Prostate gland (tissue), 2 donors: ENCODE measurements around the gene CLDN19. TPM values are rescaled to one million over a fixed set of nuclear protein-coding genes. Genes with fewer than 3 reads are reported as not detected.

Experiments
- DNase-seq: peaks from one replicate; pipeline ENCODE4 v3.0.0-alpha.2; 2019; ENCODE audit warnings: low spot score
- H3K27ac ChIP-seq, 2 donors: fragments of 200-600 bp; sonication (generic); 2 replicates each; pipeline ENCODE4 v1.5.1; 2017 to 2019
- H3K27me3 ChIP-seq: fragments of 200-600 bp; sonication (generic); replicated peaks from 2 replicates; pipeline ENCODE4 v1.5.1; 2019; ENCODE audit not compliant: insufficient read depth
- H3K36me3 ChIP-seq, 2 donors: fragments of 200-600 bp; sonication (generic); 1 replicate in 1 of 2; 2 replicates in 1 of 2; pipeline versions ENCODE4 v1.5.1 to v1.8.1; 2017 to 2019
- H3K4me1 ChIP-seq: fragments of 200-600 bp; sonication (generic); replicated peaks from 2 replicates; pipeline ENCODE4 v1.5.1; 2019
- H3K4me3 ChIP-seq, 2 donors: fragments of 200-600 bp; sonication (generic); 2 replicates each; pipeline ENCODE4 v1.5.1; 2017 to 2019
- H3K9me3 ChIP-seq: fragments of 200-600 bp; sonication (generic); 2 replicates; pipeline ENCODE4 v1.5.1; 2017
- CTCF ChIP-seq, 4 experiments: fragments of 200-600 bp in 2 of 4; fragments of 450-650 bp in 2 of 4; sonication (generic) in 2 of 4; IDR thresholded peaks; 1 replicate in 3 of 4; 2 replicates in 1 of 4; pipeline ENCODE4 v1.5.1; 2016 to 2019; ENCODE audit warnings: antibody characterized with exemption in 4 of 4, mild to moderate bottlenecking in 2 of 4, moderate library complexity in 2 of 4
- POLR2A ChIP-seq: fragments of 450-650 bp; IDR thresholded peaks from one replicate; pipeline ENCODE4 v1.6.1; 2016; ENCODE audit warnings: antibody characterized with exemption, mild to moderate bottlenecking
- POLR2AphosphoS5 ChIP-seq: sonication (generic); formaldehyde crosslinking; IDR thresholded peaks from one replicate; pipeline ENCODE4 v1.6.1; 2017; ENCODE audit warnings: antibody characterized with exemption
- WGBS: methylation state at CpG from one replicate; pipeline ENCODE4 v1.1.5; 2018; 5-methylcytosine and 5-hydroxymethylcytosine counted together
- intact Hi-C: fragments of 100-400 bp; cut with DNase I; formaldehyde crosslinking; loops from one replicate; pipeline ENCODE4 v1.14.2; 2022
- total RNA-seq, 2 donors: library from RNA; depleted of rRNA; stranded (reverse); fragments of >200 nt; gene quantifications; one replicate each; pipeline ENCODE4 v1.1.0, GENCODE V29; 2016

The CLDN19 gene
- total RNA-seq, 2 donors from 2014 or later = 1.1 to 1.5 TPM

GRCh38 chr1:42692911-42693310, 47.1 kb downstream of the CLDN19 start:
- H3K27me3 ChIP-seq = no peaks in the 10 kb centered on the region
- no peaks in the 10 kb centered on the region for H3K36me3 ChIP-seq
- H3K4me3 ChIP-seq = no peak overlapping the region
- WGBS = 57% methylated on average over 2 of the region's 2 CpGs
- intact Hi-C loops = no loop called here
- H3K27ac ChIP-seq = peak overlapping the region in 1 of 2 donors; percentile 54
- TF ChIP-seq POLR2A (no peak), CTCF (IDR thresholded peaks at IDR 0.05) (no peak), POLR2AphosphoS5 (no peak)
- H3K4me1 ChIP-seq = peaks cover 13% of the 10 kb centered on the region
- H3K9me3 ChIP-seq = no peaks in the 10 kb centered on the region
- DNase-seq = no peak

- intact Hi-C loops = no loop called here
- WGBS = 48% methylated on average over 5 of the region's 5 CpGs
- peaks cover 13% of the 10 kb centered on the region for H3K4me1 ChIP-seq
- H3K27me3 ChIP-seq = no peaks in the 10 kb centered on the region
- no peaks in the 10 kb centered on the region for H3K36me3 ChIP-seq
- DNase-seq = no peak
- H3K4me3 ChIP-seq = no peak overlapping the region
- H3K27ac ChIP-seq = peak overlapping the region in 1 of 2 donors; percentile 54
- no peak for TF ChIP-seq CTCF (IDR thresholded peaks at IDR 0.05)
- no peak for TF ChIP-seq POLR2AphosphoS5
- no peak for TF ChIP-seq POLR2A
- H3K9me3 ChIP-seq = no peaks in the 10 kb centered on the region
Measured at GRCh38 chr1:42692461-42692860, 47.6 kb downstream of the CLDN19 start.

GRCh38 chr1:42691157-42691498, 48.9 kb downstream of the CLDN19 start:
- no peak for TF ChIP-seq POLR2A
- TF ChIP-seq POLR2AphosphoS5 = no peak
- TF ChIP-seq CTCF (IDR thresholded peaks at IDR 0.05) = no peak
- Histone ChIP-seq H3K4me1 (peaks cover 13% of the 10 kb centered on the region), H3K27ac (no peak overlapping the region), H3K27me3 (no peaks in the 10 kb centered on the region), H3K4me3 (no peak overlapping the region), H3K9me3 (no peaks in the 10 kb centered on the region), H3K36me3 (no peaks in the 10 kb centered on the region)
- intact Hi-C loops = no loop called here
- no peak for DNase-seq
- WGBS = 66% methylated on average over 4 of the region's 4 CpGs

GRCh38 chr1:42690477-42691156, 49.4 kb downstream of the CLDN19 start:
- no peaks in the 10 kb centered on the region for H3K9me3 ChIP-seq
- no peak for TF ChIP-seq POLR2AphosphoS5
- TF ChIP-seq POLR2A = no peak
- peak in 1 of 4 experiments; percentile 7 for TF ChIP-seq CTCF (IDR thresholded peaks at IDR 0.05)
- H3K4me3 ChIP-seq = no peak overlapping the region
- H3K27me3 ChIP-seq = no peaks in the 10 kb centered on the region
- H3K27ac ChIP-seq = no peak overlapping the region
- no peaks in the 10 kb centered on the region for H3K36me3 ChIP-seq
- no peak for DNase-seq
- peaks cover 15% of the 10 kb centered on the region for H3K4me1 ChIP-seq
- intact Hi-C loops = no loop called here
- 86% methylated on average over 1 of the region's 1 CpG for WGBS

- TF ChIP-seq POLR2AphosphoS5 (no peak), POLR2A (no peak), CTCF (IDR thresholded peaks at IDR 0.05) (no peak)
- H3K36me3 ChIP-seq = no peaks in the 10 kb centered on the region
- H3K9me3 ChIP-seq = no peaks in the 10 kb centered on the region
- peaks cover 19% of the 10 kb centered on the region for H3K4me1 ChIP-seq
- no peak for DNase-seq
- WGBS = 86% methylated on average over 3 of the region's 3 CpGs
- intact Hi-C loops = loop anchor here (10.0 kb wide), 1 partner anchor 155 kb away; the partner anchor contains the start of gene ZNF691
- no peak overlapping the region for H3K4me3 ChIP-seq
- H3K27ac ChIP-seq = no peak overlapping the region
- H3K27me3 ChIP-seq = no peaks in the 10 kb centered on the region
Measured at GRCh38 chr1:42689912-42690311, 50.1 kb downstream of the CLDN19 start.
